HepG2 (cell line): Measurements from ENCODE around the gene IL17C.

Experiments used
- CHD2 ChIP-seq: IDR thresholded peaks from 2 replicates; pipeline ENCODE4 v1.6.1; 2011; ENCODE audit warnings: low read depth, low read length, improper control_type of control experiment
- CTCF ChIP-seq: sonication (generic); formaldehyde crosslinking; IDR thresholded peaks from 2 replicates; pipeline ENCODE4 v1.5.0; 2020; ENCODE audit warnings: mild to moderate bottlenecking, missing genetic modification reagents, moderate library complexity
- EZH2 ChIP-seq: conservative IDR thresholded peaks from 2 replicates; pipeline ENCODE4 v1.6.1; 2012; ENCODE audit warnings: mild to moderate bottlenecking, low read depth, low read length, moderate library complexity
- HNRNPL ChIP-seq: fragments of 200-400 bp; formaldehyde crosslinking; IDR thresholded peaks from 2 replicates; pipeline ENCODE4 v1.6.1; 2017; ENCODE audit warnings: mild to moderate bottlenecking, low read depth, low read length
- MAZ ChIP-seq, 2 experiments: sonication (generic) in 1 of 2; formaldehyde crosslinking in 1 of 2; IDR thresholded peaks; 2 replicates each; pipeline versions ENCODE4 v1.5.0 to v1.6.1; 2012 to 2020; ENCODE audit warnings: low read depth in 2 of 2, mild to moderate bottlenecking in 2 of 2, borderline replicate concordance in 1 of 2, improper control_type of control experiment in 1 of 2, low read length in 1 of 2, missing genetic modification reagents in 1 of 2, moderate library complexity in 1 of 2
- POLR2A ChIP-seq, 2 experiments: IDR thresholded peaks; 2 replicates each; pipeline ENCODE4 v1.6.1; 2011; ENCODE audit warnings: low read depth in 2 of 2, low read length in 2 of 2, mild to moderate bottlenecking in 1 of 2, moderate library complexity in 1 of 2; ENCODE audit not compliant: insufficient read depth in 1 of 2
- POLR2AphosphoS5 ChIP-seq: IDR thresholded peaks from 2 replicates; pipeline ENCODE4 v1.6.1; 2012; ENCODE audit warnings: low read depth, low read length
- PTBP1 ChIP-seq: fragments of 200-400 bp; formaldehyde crosslinking; IDR thresholded peaks from 2 replicates; pipeline ENCODE4 v1.6.1; 2018; ENCODE audit warnings: low read length, low read depth; ENCODE audit not compliant: poor library complexity, severe bottlenecking
- RFX1 ChIP-seq: fragments of 450-650 bp; IDR thresholded peaks from 2 replicates; pipeline ENCODE4 v1.6.1; 2017
- RFX5 ChIP-seq: IDR thresholded peaks from 2 replicates; pipeline ENCODE4 v1.6.1; 2011; ENCODE audit warnings: low read depth, low read length, improper control_type of control experiment
- TF ChIP-seq, protein P1 (sequence below): IDR thresholded peaks from 2 replicates; pipeline ENCODE4 v1.6.1; 2016; ENCODE audit warnings: missing compliant biosample characterization, missing genetic modification reagents, borderline replicate concordance

DNA sequence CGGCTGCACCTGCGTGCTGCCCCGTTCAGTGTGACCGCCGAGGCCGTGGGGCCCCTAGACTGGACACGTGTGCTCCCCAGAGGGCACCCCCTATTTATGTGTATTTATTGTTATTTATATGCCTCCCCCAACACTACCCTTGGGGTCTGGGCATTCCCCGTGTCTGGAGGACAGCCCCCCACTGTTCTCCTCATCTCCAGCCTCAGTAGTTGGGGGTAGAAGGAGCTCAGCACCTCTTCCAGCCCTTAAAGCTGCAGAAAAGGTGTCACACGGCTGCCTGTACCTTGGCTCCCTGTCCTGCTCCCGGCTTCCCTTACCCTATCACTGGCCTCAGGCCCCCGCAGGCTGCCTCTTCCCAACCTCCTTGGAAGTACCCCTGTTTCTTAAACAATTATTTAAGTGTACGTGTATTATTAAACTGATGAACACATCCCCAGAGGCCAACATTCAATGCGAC, 1.7 kb downstream of the IL17C start:
- TF ChIP-seq CTCF (CRISPR knock-in tag), result no peak
- no peak; a peak in 1 of 4 replicates for TF ChIP-seq POLR2A (IDR thresholded peaks at IDR 0.05; ENCODE audit: insufficient read depth in 1 of 2, low read depth in 2 of 2, low read length in 2 of 2)
- peak; percentile 93; the same call in 1 of the 2 replicates for TF ChIP-seq EZH2
- TF ChIP-seq, protein P1, sequence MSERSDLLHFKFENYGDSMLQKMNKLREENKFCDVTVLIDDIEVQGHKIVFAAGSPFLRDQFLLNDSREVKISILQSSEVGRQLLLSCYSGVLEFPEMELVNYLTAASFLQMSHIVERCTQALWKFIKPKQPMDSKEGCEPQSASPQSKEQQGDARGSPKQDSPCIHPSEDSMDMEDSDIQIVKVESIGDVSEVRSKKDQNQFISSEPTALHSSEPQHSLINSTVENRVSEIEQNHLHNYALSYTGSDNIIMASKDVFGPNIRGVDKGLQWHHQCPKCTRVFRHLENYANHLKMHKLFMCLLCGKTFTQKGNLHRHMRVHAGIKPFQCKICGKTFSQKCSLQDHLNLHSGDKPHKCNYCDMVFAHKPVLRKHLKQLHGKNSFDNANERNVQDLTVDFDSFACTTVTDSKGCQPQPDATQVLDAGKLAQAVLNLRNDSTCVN (CRISPR knock-in tag), result no peak
- TF ChIP-seq MAZ (IDR thresholded peaks at IDR 0.05; ENCODE audit: borderline replicate concordance, low read depth, low read length), result no peak
- TF ChIP-seq MAZ (CRISPR knock-in tag; IDR thresholded peaks at IDR 0.05; ENCODE audit: low read depth), result no peak
- no peak for TF ChIP-seq CHD2
- TF ChIP-seq RFX5, result no peak
- TF ChIP-seq POLR2AphosphoS5, result no peak
- no peak for TF ChIP-seq PTBP1
- no peak for TF ChIP-seq HNRNPL
- no peak for TF ChIP-seq RFX1
